ENCODE measurements around the gene FHOD1. TPM values are rescaled to one million over a fixed set of nuclear protein-coding genes. Genes with fewer than 3 reads are reported as not detected.
A peak's percentile ranks its signal among the peaks of the same experiment; 100 is the strongest.

FHOD1 gene
- total RNA-seq, 2 donors from 2014 or later: 28.5 to 31.7 TPM

GRCh38 chr16:67241008-67241900 lies 6.0 kb downstream of the FHOD1 start:
- Histone ChIP-seq H3K4me3 (no peak overlapping the region), H3K27ac (peak overlapping the region; percentile 83 to 89), H3K4me1 (ENCODE audit: control insufficient read depth in 1 of 2, low read depth in 2 of 2) (peaks cover 34 to 47% of the 10 kb centered on the region in 2 donors), H3K36me3 (peaks cover 24% of the 10 kb centered on the region), H3K9me3 (no peaks in the 10 kb centered on the region), H3K27me3 (replicated peaks; ENCODE audit: insufficient read depth) (no peaks in the 10 kb centered on the region)
- ATAC-seq (ENCODE audit: insufficient number of reproducible peaks, low FRiP score, low read depth): peak; percentile 4
- no peak for DNase-seq (ENCODE audit: low spot score)
- TF ChIP-seq CTCF (IDR thresholded peaks at IDR 0.05): no peak

- H3K9me3 ChIP-seq: no peaks in the 10 kb centered on the region
- H3K27ac ChIP-seq: peak overlapping the region; percentile 48 to 89
- no peak overlapping the region for H3K4me3 ChIP-seq
- H3K36me3 ChIP-seq: peaks cover 32% of the 10 kb centered on the region
- peaks cover 30 to 41% of the 10 kb centered on the region in 2 donors for H3K4me1 ChIP-seq (ENCODE audit: control insufficient read depth in 1 of 2, low read depth in 2 of 2)
- ATAC-seq (ENCODE audit: insufficient number of reproducible peaks, low FRiP score, low read depth): no peak
- DNase-seq (ENCODE audit: low spot score): no peak
- H3K27me3 ChIP-seq (replicated peaks; ENCODE audit: insufficient read depth): no peaks in the 10 kb centered on the region
- no peak for TF ChIP-seq CTCF (IDR thresholded peaks at IDR 0.05)
Observed at GRCh38 chr16:67240506-67240905, 6.8 kb downstream of the FHOD1 start.

DNA sequence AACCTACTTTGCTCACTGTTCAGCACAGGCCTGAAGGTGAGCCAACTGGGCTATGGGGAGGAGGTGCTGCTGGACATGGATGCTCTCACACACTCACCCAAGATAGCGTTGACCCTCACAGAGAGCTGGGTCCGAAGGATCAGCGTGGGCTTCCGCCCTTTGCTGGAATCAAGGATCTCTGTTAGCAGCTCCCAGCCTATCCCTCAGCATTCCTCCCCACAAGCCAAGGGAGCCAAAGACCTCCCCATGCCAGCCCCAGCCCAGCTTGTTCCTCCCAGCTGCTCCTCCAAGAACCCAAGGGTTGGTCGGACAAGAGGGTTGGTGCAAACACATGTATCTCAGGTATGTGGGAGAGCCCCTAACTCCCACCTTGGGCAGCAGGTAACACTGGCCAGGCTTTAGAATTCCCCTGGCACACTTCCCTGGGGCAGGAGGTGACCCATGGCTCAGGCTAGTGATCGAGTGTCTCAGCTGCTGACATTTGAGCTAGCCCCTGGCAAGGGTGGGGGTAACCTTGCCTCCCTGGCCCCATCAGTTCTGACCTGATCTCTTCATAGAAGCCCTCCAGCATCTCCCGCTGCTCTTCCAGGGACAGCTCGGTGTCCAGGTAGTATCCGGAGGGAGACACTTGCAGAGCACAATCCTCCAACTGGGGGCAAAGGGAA lies 8.3 kb downstream of the FHOD1 start:
- H3K36me3 ChIP-seq: peaks cover 33% of the 10 kb centered on the region
- peaks cover 16 to 26% of the 10 kb centered on the region in 2 donors for H3K4me1 ChIP-seq (ENCODE audit: control insufficient read depth in 1 of 2, low read depth in 2 of 2)
- no peak overlapping the region for H3K4me3 ChIP-seq
- no peak for TF ChIP-seq CTCF (IDR thresholded peaks at IDR 0.05)
- H3K27ac ChIP-seq: no peak overlapping the region
- no peak for ATAC-seq (ENCODE audit: insufficient number of reproducible peaks, low FRiP score, low read depth)
- no peaks in the 10 kb centered on the region for H3K27me3 ChIP-seq (replicated peaks; ENCODE audit: insufficient read depth)
- H3K9me3 ChIP-seq: no peaks in the 10 kb centered on the region
- no peak for DNase-seq (ENCODE audit: low spot score)

DNA sequence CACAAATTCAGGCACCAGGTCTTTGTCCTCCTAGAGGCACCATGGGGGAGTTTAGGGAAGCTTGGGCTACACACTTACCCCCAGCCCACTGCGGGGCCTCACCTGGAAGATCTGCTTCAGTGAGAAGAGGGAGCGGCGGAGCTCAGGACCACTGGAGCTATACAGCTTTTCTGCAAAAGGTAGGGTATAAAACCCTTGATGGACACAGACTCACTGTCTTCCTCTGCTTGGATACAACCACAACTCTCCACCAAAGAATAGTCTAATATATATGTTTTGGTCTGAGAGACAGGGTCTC lies 9.1 kb downstream of the FHOD1 start:
- no peaks in the 10 kb centered on the region for H3K27me3 ChIP-seq (replicated peaks; ENCODE audit: insufficient read depth)
- H3K4me1 ChIP-seq (ENCODE audit: control insufficient read depth in 1 of 2, low read depth in 2 of 2): peaks cover 11 to 21% of the 10 kb centered on the region in 2 donors
- peaks cover 38% of the 10 kb centered on the region for H3K36me3 ChIP-seq
- no peaks in the 10 kb centered on the region for H3K9me3 ChIP-seq
- ATAC-seq (ENCODE audit: insufficient number of reproducible peaks, low FRiP score, low read depth) (no peak), DNase-seq (ENCODE audit: low spot score) (no peak)
- no peak overlapping the region for H3K27ac ChIP-seq
- no peak overlapping the region for H3K4me3 ChIP-seq
- TF ChIP-seq CTCF (IDR thresholded peaks at IDR 0.05): no peak
